ENCODE results near the gene SSUH2.

GRCh38 chr3:8629151-8630021 lies 15.2 kb downstream of the SSUH2 start:
- no peak for TF ChIP-seq CTCF (conservative IDR thresholded peaks at IDR 0.05)
- no peak for TF ChIP-seq ZFX (IDR thresholded peaks at IDR 0.05)

Measured in C4-2B (cell line).